Vagina (tissue), 2 donors: ENCODE data around the gene URAD.

Experiments used
- POLR2A ChIP-seq, 2 donors: fragments of 450-650 bp; IDR thresholded peaks; one replicate each; pipeline ENCODE4 v1.6.1; 2017; ENCODE audit warnings: antibody characterized with exemption in 2 of 2, mild to moderate bottlenecking in 2 of 2, moderate library complexity in 2 of 2
- POLR2AphosphoS5 ChIP-seq, 2 donors: sonication (generic); formaldehyde crosslinking; IDR thresholded peaks; one replicate each; pipeline ENCODE4 v1.9.0; 2017; ENCODE audit warnings: antibody characterized with exemption in 2 of 2, mild to moderate bottlenecking in 2 of 2, low read depth in 1 of 2; ENCODE audit not compliant: insufficient read depth in 1 of 2
- TF ChIP-seq, protein P1 (sequence below), 3 experiments: fragments of 450-650 bp in 2 of 3; fragments of 200-600 bp in 1 of 3; sonication (generic) in 1 of 3; IDR thresholded peaks; one replicate each; pipeline ENCODE4 v1.5.1; 2017 to 2019; ENCODE audit warnings: antibody characterized with exemption in 3 of 3, mild to moderate bottlenecking in 2 of 3, moderate library complexity in 2 of 3

- TF ChIP-seq, protein P1, sequence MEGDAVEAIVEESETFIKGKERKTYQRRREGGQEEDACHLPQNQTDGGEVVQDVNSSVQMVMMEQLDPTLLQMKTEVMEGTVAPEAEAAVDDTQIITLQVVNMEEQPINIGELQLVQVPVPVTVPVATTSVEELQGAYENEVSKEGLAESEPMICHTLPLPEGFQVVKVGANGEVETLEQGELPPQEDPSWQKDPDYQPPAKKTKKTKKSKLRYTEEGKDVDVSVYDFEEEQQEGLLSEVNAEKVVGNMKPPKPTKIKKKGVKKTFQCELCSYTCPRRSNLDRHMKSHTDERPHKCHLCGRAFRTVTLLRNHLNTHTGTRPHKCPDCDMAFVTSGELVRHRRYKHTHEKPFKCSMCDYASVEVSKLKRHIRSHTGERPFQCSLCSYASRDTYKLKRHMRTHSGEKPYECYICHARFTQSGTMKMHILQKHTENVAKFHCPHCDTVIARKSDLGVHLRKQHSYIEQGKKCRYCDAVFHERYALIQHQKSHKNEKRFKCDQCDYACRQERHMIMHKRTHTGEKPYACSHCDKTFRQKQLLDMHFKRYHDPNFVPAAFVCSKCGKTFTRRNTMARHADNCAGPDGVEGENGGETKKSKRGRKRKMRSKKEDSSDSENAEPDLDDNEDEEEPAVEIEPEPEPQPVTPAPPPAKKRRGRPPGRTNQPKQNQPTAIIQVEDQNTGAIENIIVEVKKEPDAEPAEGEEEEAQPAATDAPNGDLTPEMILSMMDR (IDR thresholded peaks at IDR 0.05): no peak
- no peak for TF ChIP-seq POLR2A (IDR thresholded peaks at IDR 0.05)
- TF ChIP-seq POLR2AphosphoS5 (IDR thresholded peaks at IDR 0.05; ENCODE audit: insufficient read depth in 1 of 2, low read depth in 1 of 2): no peak
Measured at GRCh38 chr13:27933580-27934328, 54.7 kb downstream of the URAD start.
